ENCODE measurements around the gene RIGI. TPM values are rescaled to one million over a fixed set of nuclear protein-coding genes. Genes with fewer than 3 reads are reported as not detected.

The RIGI gene
- total RNA-seq, 2 experiments from 2014 or later = 1.5 TPM

DNA sequence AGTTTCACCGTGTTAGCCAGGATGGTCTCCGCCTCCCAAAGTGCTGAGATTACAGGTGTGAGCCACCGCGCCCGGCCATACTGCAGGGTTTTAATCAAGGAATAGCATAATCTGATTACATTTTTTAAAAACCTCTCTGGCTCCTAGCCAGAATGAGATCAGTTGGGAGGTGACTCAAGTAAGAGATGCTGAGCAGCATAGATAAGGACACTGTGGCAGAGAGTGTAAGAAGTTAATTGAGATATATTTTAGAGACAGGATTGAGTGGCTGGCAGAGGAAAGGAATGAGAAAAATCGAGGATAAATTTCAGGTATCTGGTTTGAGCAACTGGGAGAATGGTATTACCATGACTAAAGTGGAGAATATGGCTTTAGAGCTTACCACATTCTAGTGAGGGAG, 7.3 kb upstream of the RIGI start:
- no peak overlapping the region for H3K4me3 ChIP-seq (ENCODE audit: low read depth, low read length, poor library complexity, severe bottlenecking)
- H3K27ac ChIP-seq (ENCODE audit: low read depth, low read length, poor library complexity, severe bottlenecking) = no peak overlapping the region
- H4K20me1 ChIP-seq (ENCODE audit: insufficient read depth, low read length) = no peaks in the 10 kb centered on the region
- intact Hi-C loops (cut with micrococcal nuclease; ENCODE audit: unreplicated experiment) = loop anchor here (5.0 kb wide), 1 partner anchor 39 kb away; the partner anchor contains the start of gene NDUFB6
- H3K4me2 ChIP-seq (ENCODE audit: low read length) = no peak overlapping the region
- no peaks in the 10 kb centered on the region for H3K4me1 ChIP-seq (ENCODE audit: insufficient read depth, low read length, poor library complexity, severe bottlenecking)
- CTCF ChIA-PET (ENCODE audit: unreplicated experiment) = no interaction called here
- BruUV-seq (replicated peaks) = no TSS peak
- no peak overlapping the region for H2AFZ ChIP-seq (ENCODE audit: low read length)
- no peaks in the 10 kb centered on the region for H3K79me2 ChIP-seq (ENCODE audit: insufficient read depth, low read depth, low read length)
- no peak for DNase-seq (ENCODE audit: low spot score)
- POLR2A ChIA-PET = interaction anchor here (0.6 kb wide), 1 partner anchor 22 kb away, joined by 3 read pairs; no protein-coding TSS in a partner anchor
- H3K9me2 ChIP-seq (ENCODE audit: insufficient read depth, low read length) = no peaks in the 10 kb centered on the region
- no peaks in the 10 kb centered on the region; the same call in 1 of the 2 replicates for H3K9me3 ChIP-seq (ENCODE audit: low read length)
- no peak for TF ChIP-seq EZH2phosphoT487 (IDR thresholded peaks at IDR 0.05; ENCODE audit: borderline replicate concordance, low read depth, low read length)
- TF ChIP-seq, protein P1, sequence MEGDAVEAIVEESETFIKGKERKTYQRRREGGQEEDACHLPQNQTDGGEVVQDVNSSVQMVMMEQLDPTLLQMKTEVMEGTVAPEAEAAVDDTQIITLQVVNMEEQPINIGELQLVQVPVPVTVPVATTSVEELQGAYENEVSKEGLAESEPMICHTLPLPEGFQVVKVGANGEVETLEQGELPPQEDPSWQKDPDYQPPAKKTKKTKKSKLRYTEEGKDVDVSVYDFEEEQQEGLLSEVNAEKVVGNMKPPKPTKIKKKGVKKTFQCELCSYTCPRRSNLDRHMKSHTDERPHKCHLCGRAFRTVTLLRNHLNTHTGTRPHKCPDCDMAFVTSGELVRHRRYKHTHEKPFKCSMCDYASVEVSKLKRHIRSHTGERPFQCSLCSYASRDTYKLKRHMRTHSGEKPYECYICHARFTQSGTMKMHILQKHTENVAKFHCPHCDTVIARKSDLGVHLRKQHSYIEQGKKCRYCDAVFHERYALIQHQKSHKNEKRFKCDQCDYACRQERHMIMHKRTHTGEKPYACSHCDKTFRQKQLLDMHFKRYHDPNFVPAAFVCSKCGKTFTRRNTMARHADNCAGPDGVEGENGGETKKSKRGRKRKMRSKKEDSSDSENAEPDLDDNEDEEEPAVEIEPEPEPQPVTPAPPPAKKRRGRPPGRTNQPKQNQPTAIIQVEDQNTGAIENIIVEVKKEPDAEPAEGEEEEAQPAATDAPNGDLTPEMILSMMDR (conservative IDR thresholded peaks at IDR 0.05; ENCODE audit: low read length) = no peak
- no peaks in the 10 kb centered on the region for H3K36me3 ChIP-seq (ENCODE audit: insufficient read depth, low read length)

DNA sequence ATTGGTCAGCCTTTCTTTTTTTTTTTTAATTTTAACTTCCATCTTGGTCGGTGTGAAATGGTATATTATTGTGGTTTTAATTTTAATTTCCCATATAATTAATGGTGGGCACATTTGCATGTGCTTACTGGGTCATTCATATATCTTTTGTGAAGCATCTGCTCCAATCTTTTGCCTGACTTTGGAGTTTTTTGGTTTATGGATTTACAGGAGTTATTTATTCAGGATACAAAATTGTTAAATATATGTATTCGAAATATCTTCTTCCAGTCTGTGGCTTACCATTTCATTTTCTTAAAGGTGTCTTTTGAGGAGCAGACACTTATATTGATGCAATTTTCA, 682 bp upstream of the RIGI start:
- H3K27ac ChIP-seq (ENCODE audit: low read depth, low read length, poor library complexity, severe bottlenecking) = no peak overlapping the region
- no peak for DNase-seq (ENCODE audit: low spot score)
- H3K36me3 ChIP-seq (ENCODE audit: insufficient read depth, low read length) = no peaks in the 10 kb centered on the region
- peak overlapping the region; percentile 76 for H2AFZ ChIP-seq (ENCODE audit: low read length)
- peaks cover 9% of the 10 kb centered on the region; the same call in 1 of the 2 replicates for H3K9me3 ChIP-seq (ENCODE audit: low read length)
- peaks cover 15% of the 10 kb centered on the region for H3K4me1 ChIP-seq (ENCODE audit: insufficient read depth, low read length, poor library complexity, severe bottlenecking)
- H4K20me1 ChIP-seq (ENCODE audit: insufficient read depth, low read length) = no peaks in the 10 kb centered on the region
- H3K4me2 ChIP-seq (ENCODE audit: low read length) = peak overlapping the region; percentile 62
- no peaks in the 10 kb centered on the region for H3K9me2 ChIP-seq (ENCODE audit: insufficient read depth, low read length)
- no TSS peak for BruUV-seq (replicated peaks)
- TF ChIP-seq EZH2phosphoT487 (IDR thresholded peaks at IDR 0.05; ENCODE audit: borderline replicate concordance, low read depth, low read length) = no peak
- TF ChIP-seq, protein P1 (conservative IDR thresholded peaks at IDR 0.05; ENCODE audit: low read length) = peak; percentile 28; the same call in 1 of the 2 replicates
- CTCF ChIA-PET (ENCODE audit: unreplicated experiment) = interaction anchor here (0.5 to 1.1 kb wide), 4 partner anchors 24 to 145 kb away, joined by 3 to 4 read pairs (median 3); no protein-coding TSS in a partner anchor
- intact Hi-C loops (cut with micrococcal nuclease; ENCODE audit: unreplicated experiment) = no loop called here
- no peaks in the 10 kb centered on the region for H3K79me2 ChIP-seq (ENCODE audit: insufficient read depth, low read depth, low read length)
- H3K4me3 ChIP-seq (ENCODE audit: low read depth, low read length, poor library complexity, severe bottlenecking) = peak overlapping the region; percentile 70
- POLR2A ChIA-PET = interaction anchor here (1.1 to 1.6 kb wide), 5 partner anchors 24 to 47 kb away, joined by 3 to 7 read pairs (median 4); partner anchors contain the start of genes NDUFB6 and SMIM27

DNA sequence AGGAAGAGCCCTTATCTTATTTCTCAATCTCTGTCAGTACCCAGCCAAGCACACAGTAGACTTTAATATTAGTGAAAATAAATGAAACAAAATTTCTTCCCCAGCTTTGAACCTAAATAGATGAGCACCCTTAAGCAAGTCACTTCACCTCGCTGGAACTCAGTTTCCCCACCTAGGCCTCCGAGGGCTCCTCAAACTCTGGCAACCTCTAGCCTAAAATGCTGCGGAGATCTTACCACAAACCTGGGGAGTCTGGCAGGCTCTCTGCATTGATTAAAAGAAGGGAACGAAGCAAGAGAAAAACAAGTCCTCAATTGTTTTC, 326 bp downstream of the RIGI start:
- Histone ChIP-seq H3K9me2 (ENCODE audit: insufficient read depth, low read length) (no peaks in the 10 kb centered on the region), H4K20me1 (ENCODE audit: insufficient read depth, low read length) (no peaks in the 10 kb centered on the region), H3K27ac (ENCODE audit: low read depth, low read length, poor library complexity, severe bottlenecking) (no peak overlapping the region), H3K79me2 (ENCODE audit: insufficient read depth, low read depth, low read length) (no peaks in the 10 kb centered on the region), H3K4me1 (ENCODE audit: insufficient read depth, low read length, poor library complexity, severe bottlenecking) (peaks cover 15% of the 10 kb centered on the region), H3K4me2 (ENCODE audit: low read length) (peak overlapping the region; percentile 62), H3K9me3 (ENCODE audit: low read length) (peaks cover 9% of the 10 kb centered on the region; the same call in 1 of the 2 replicates), H3K36me3 (ENCODE audit: insufficient read depth, low read length) (no peaks in the 10 kb centered on the region), H2AFZ (ENCODE audit: low read length) (peak overlapping the region; percentile 76), H3K4me3 (ENCODE audit: low read depth, low read length, poor library complexity, severe bottlenecking) (peak overlapping the region; percentile 70)
- no peak for DNase-seq (ENCODE audit: low spot score)
- ChIA-PET POLR2A (interaction anchor here (1.0 to 1.6 kb wide), 4 partner anchors 14 to 56 kb away, joined by 3 to 7 read pairs (median 3); partner anchors contain the start of gene SMIM27), CTCF (ENCODE audit: unreplicated experiment) (interaction anchor here (0.9 to 1.1 kb wide), 2 partner anchors 141 to 147 kb away, joined by 3 to 4 read pairs; no protein-coding TSS in a partner anchor)
- TF ChIP-seq, protein P1 (conservative IDR thresholded peaks at IDR 0.05; ENCODE audit: low read length) = no peak
- no peak for TF ChIP-seq EZH2phosphoT487 (IDR thresholded peaks at IDR 0.05; ENCODE audit: borderline replicate concordance, low read depth, low read length)
- no TSS peak for BruUV-seq (replicated peaks)
- intact Hi-C loops (cut with micrococcal nuclease; ENCODE audit: unreplicated experiment) = loop anchor here (2.0 kb wide), 1 partner anchor 147 kb away; no protein-coding TSS in a partner anchor

Measured in OCI-LY7 (cell line).